Endometrium (tissue), 2 donors: ENCODE results near the gene SEPTIN11.

Experiments
- FAIRE-seq: peaks from 2 replicates; lab custom pipeline; 2012; peaks lifted over from hg19 to GRCh38; lab: Jason Lieb, UNC
- donor health status: control.
- donor health status: control.

SEPTIN11 gene

DNA sequence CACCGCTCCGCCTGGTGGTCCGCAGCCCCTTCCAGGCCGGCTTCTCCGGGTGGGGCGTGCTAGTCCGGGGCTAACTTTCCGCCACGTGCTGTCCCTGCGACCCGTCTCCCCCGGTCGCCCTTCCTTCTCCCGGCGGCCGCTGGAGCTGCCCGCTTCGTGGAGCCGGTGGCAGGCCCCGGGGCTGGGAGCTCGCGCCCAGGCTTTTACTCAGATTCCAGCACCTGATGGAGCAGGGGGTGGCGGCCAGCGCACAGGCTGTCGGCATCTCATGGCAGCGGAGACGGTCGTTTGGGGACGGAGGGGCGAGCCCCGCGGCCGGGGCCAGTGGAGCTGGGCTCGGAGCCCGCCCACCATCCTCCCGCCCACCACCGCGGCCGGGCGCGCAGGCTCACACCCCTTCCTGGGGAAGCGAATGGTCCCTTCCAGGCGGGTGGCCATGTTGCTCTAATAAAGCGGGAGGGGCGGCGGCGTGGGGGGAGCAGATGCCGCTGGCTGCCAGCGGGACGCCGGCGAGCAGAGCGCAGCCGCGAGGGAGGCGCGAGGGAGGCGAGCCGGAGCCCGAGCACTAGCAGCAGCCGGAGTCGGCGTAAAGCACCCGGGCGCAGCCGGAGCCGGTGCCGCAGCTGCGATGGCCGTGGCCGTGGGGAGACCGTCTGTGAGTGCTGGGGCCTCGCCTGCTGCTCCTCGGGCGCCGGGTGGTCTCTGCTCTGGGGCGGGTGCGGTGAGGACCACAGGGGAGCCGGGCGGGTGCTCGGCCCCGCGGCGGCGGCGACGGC, at the start of gene SEPTIN11:
TSS of gene SEPTIN11 (plus strand) at position 477 of the 776 bp plus-strand sequence. CDS start at position 629, 152 bp downstream.
- no peak for FAIRE-seq

DNA sequence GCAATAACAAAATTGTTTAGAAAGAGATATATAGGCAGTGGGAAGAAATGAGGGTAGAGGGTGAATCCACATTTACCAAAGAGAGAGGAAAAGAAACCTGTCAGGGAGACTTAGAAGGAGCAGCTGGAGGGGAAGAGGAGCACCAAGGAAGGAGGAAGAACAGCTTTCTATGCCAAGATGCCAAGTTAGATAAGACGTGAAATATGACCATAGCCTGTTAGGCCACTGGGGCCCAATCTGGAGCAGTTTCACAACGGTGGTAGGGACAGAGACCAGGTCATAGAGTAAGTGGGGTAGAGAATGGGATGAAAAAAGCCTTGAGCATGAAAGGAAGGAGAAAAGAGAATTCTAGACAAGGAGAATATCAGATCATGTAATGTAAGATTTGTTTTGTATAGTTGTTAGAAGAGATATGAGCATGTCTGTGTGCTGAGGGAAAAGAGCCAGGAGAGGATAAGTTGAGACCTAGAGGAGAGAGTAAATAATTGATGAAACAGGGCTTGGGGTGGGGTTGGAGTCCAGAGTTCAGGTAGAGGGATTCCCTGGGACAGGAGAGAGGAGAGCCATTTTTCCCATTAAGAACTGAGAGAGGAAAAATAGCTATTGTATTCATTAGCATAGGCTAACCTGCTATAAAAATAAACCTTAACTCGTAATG, 47.2 kb upstream of the SEPTIN11 start:
- FAIRE-seq: no peak

GRCh38 chr4:76904646-76905190, 44.8 kb upstream of the SEPTIN11 start:
- no peak for FAIRE-seq

DNA sequence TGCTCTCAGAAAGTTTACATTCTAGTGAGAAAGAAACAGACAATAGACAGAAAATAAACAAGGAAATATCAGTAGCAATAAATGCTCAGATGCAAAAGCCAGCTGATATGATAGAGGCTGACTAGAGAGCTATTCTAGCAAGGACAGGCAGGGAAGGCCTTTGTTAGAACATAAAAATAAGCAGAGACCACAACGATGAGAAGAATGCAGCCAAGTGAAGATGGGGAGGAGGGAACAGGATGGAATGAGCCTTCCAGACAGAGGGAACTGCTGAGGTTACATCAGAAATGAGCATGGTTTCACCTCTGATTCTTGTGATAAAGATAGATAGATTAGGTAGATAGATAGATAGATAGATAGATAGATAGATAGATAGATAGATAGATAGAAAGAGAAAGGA, 44.0 kb upstream of the SEPTIN11 start:
- peak; percentile 71 for FAIRE-seq

- FAIRE-seq: no peak
Observed at GRCh38 chr4:76909711-76910110, 39.8 kb upstream of the SEPTIN11 start.

- no peak for FAIRE-seq
Observed at GRCh38 chr4:76920715-76921114, 28.8 kb upstream of the SEPTIN11 start.

GRCh38 chr4:76923619-76924357, 25.8 kb upstream of the SEPTIN11 start:
- FAIRE-seq: no peak

GRCh38 chr4:76926841-76927240, 22.7 kb upstream of the SEPTIN11 start:
- no peak for FAIRE-seq

GRCh38 chr4:76930685-76931084, 18.9 kb upstream of the SEPTIN11 start:
- no peak for FAIRE-seq

GRCh38 chr4:76931087-76931486, 18.5 kb upstream of the SEPTIN11 start:
- no peak for FAIRE-seq

DNA sequence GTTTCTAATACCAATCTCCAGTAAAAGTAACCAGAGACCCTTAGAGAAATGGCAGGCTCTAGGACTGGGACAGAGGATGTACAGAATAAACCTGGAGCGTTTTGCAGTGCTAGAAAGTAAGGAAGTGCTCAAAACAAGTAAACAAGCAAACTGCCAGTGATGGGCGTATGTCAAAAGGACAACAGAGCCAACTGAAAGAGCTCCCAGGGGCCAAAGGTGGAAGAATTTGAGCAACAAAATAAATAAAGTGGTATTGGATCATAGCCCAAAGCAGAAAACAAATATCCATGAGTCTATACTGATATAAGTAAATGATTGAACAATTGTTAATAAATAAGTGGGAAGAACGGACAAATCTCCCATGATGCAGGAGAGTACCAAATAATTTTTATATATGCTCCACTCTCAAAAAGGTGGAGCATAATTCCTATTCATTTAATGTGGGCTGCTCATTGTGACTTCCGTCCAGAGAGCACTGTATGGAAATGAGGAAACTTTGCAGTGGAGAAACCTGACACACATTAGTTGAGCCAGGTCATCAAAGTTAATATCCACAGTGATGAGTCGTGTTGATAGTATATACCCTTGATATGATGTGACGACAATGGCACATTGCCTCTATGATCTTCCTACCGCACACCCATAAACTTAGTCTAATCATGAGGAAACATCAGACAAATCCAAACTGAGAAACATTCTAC, 17.8 kb upstream of the SEPTIN11 start:
- FAIRE-seq: no peak

- FAIRE-seq: no peak
Observed at GRCh38 chr4:76939184-76939583, 10.4 kb upstream of the SEPTIN11 start.

DNA sequence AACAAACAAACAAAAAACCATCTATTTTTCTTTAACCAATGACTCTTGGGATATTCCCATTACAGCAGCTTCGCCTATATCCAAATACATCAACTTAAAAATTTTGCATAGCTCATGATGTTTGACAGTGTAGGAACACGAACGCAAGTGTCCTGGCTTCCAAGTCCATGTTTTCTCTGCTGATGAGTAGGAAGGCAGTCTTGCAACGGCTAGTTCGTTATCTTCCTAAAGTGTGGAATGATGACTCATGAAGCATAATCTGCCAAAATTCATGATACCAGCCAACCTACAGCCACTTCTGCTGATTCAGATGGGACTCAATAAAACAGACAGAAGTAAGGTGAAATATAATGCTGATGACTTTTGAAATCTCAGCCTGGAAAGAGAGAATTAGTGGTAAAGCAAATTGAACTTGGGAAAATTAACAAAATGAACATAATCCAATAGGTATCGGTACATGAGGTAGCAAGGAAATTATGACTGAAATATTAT, 6.4 kb upstream of the SEPTIN11 start:
- no peak for FAIRE-seq

GRCh38 chr4:76943790-76944189, 5.8 kb upstream of the SEPTIN11 start:
- no peak for FAIRE-seq

DNA sequence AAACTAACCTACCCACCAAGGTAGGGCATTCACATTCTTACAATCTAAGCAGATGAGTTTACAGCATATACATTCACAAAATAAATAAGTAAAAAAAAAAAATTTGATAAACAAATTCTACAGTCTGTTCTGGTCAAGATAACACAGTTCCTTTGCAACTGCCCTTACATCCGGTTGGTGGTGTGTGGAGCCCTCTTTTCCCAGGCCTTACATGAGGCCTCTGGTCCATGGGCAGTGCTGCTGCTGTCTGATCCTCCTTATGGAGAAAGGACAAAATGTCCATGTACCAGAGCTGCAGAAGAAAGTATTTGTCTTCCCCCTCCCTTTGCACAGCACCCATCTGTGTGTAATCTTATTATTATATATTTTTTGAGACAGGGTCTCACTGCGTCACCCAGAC, 2.2 kb upstream of the SEPTIN11 start:
- no peak for FAIRE-seq

GRCh38 chr4:76948443-76949275, 893 bp upstream of the SEPTIN11 start:
- FAIRE-seq: no peak

DNA sequence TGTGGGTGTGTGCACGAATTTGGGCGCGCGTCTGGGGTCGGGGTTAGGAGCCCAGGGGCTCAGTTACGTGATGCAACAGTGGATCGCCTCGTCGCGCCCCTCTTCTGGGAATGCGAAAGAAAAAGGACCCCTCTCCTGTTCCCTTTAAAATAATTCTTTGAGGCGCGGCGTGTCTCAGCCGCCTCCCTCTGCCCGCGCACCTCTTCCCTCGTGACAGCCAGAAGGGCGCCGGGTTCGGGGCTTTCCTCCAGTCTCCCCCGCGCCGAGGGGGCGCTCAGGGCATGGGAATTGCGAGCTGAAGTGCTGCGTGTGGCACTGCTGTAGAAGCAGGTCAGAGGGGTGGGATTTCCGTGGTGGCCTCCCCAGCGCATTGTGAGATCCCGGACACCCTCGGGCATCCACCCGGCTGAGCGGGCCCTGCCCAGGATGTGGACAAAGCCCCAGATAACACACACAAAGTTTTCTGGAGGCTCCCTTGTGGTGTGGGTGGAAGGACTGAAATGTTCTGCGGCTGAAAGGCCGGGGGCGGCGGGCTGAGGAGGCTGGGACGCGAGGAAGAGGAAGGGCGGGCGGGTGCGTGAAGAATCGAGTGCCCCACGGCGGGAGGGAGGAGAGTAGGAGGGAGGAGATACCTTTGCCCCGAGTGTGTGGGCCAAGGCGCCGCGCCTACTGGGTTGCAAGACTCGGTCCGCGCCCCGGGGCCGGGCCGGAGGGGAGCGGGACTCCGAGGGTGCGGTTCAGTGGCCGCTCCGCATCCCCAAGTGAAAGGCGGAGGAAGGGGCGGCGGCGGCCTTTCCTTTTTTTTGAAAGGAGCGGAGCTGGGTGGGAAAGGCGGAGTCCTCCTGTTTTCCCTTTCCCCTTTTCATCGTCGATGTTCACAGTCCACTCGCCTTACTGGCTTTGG, 752 bp downstream of the SEPTIN11 start:
- FAIRE-seq: no peak

DNA sequence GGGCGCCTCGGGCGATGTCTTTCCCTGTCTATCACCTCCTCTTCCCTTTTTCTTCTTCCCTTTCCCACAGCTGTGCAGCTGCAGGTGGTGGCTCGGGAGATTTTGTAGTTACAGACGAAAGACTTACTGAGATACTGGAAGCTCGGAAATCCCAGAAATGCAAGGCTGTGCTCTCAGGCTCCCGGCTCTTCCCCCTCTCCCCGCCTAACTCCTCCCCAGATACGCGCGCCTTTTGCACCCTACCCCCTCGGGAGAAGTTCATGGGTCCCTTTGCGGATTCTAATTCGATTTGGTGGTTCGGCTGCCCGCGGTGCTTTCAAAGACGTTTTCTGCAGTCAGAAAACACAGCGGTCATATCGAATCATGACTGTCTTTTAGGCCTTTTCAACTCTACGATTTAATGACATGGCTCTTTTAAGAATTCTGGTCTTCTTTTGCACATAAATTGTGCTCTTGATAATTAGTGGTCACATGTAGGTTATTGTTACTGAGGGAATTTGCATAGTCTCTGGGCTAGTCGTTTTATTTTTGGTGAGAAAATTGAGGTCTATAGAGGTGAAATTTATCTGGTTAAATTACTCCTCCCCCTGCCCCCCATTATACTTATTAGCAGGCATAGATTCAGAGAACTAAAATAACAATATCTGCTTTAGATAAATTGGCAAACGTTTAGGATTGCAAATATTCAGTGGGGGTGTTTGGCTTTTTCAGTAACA, 1.6 kb downstream of the SEPTIN11 start:
- no peak for FAIRE-seq

- FAIRE-seq: peak; percentile 15
Observed at GRCh38 chr4:76951672-76952010, 2.1 kb downstream of the SEPTIN11 start.
